HG03135 (cell line): ENCODE results near the gene FADD.

Source experiments
- ATAC-seq: cut with Tn5 transposase; IDR thresholded peaks from one replicate; pipeline ENCODE4 v1.9.1; 2021; ENCODE audit warnings: mild to moderate bottlenecking, moderate library complexity; ENCODE audit not compliant: unreplicated experiment

Gene FADD

DNA sequence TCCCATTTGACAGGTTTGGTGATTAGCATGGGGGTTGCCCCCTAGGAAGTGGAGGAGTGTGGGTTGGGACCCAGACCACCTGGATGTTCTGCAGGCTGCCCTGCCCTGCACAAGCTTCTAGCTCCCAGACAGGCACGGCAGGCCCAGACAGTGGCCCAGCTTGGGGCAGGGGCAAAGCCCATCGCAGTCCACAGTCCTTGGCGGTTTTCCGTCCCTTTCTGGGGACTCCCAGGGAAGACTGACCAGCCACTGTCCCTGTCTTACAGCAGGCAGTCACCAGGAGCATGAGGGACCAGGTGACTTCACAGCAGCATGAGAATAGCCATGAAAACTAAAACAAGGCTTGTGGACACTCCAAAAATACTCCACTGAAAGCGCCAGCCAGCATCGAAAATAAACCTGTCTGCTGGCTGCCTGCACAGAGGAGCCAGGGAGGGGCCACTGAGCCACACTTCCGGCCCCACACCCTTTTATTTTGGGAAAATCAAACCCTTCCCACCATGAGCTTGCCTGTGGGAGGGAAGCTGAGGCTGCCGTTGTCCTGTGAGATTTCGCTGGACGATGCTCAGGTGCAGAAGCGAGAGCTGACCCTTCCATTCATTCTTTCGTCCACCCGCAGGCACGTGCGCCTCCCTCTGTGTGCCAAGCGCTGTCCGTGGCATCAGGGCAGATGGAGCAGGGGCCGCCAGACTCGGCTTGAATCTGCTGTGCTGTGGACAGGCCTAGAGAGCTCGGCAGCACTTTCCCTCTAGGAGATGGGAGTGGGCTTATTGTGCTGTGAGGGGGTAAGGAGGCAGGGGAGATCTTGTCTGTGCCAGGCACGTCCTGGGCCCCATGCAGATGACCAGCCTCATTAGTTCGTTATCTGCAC is 28.0 kb downstream of the FADD start:
- ATAC-seq, result no peak

DNA sequence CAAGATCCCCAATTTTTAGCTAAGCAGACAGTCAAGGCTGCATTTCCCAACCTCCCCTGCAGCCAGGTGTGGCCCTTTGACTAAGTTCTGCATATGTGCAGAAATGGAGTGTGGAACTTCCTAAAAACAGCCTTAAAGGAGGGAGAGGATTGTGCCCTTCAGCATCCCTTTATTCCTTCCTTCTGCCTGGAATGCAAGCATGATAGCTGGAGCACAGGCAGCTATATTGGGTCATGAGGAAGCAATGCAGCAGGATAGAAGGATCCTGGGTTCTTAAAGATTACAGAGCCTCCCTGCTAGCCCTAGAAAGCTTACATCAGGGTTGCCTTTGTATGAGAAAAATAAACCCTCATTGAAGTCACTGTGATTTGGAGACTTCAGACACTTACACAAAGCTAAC is 29.9 kb downstream of the FADD start:
- no peak for ATAC-seq

DNA sequence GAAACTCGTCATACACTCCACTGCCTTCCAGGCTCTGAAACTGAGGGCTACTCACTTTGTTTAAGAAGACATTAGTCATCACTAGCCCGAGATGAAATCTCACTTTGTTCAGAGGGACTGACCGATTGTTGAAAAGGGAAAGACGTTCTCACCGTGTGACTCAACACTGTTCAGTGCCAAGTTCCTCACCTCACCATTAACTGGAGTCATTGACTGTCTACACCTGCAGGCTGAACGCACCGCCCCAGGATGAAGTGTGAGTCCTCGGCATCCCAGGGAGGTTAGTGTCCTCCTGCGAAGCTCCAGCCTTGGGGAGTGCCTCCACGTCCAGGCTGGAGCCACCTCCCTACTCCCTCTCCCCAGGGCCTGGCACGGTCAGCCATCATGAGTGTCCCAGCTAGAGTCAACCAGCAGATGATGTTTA is 30.4 kb downstream of the FADD start:
- no peak for ATAC-seq

DNA sequence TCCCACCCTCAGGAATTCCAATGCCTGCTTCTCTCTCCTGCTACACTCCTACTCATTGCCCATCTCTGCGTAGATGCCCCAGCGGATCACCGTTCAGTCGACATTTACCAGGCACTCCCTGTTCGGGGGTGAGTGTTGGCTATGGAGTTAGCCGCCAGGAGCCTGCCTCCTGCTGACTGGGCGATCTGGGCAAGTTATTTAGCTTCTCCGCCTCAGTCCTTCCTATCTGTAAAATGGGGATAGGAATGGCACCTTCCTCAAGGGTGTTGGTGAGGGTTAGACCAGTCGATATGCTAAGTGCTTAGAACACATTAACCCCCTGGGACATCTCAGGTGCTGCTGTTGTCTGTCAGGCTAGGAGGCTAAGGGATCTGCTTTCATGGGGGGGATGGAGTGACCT is 30.9 kb downstream of the FADD start:
- no peak for ATAC-seq

DNA sequence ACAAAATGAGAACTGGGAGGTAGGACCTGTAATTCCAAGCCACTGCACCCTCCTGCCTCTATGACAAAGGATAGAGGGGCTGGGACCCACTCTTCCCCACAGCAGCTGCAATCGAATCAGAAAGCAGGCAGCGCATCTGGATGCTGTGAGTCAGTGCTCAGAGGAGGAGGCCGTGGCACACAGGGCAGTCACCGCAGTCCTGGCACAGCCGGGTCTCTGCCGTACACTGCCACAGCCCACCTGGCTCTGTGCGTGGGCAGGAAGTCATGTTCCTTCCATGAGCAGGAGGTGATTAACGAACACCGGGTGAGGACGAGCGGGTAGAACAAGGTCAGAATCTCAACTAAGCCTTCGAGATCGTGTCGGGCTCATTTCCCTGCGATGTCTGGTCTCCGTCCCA is 37.2 kb downstream of the FADD start:
- ATAC-seq, result no peak

DNA sequence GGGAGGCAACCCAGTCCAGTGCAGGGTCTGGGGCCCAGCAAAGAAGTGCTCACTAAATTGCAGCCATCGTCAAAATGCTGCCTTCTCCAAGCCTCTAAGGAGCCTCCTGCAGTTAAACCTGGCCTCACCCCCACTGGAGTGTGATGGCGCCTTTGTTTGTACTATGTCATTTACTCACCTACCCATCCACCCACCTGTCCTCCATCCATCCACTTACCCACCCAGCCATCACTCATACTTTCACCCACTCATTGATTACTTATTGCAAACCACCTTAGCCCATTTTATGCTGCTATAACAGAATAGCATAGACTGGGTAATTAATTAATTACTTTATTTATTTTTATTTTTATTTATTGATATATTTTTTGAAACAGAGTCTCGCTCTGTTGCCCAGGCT is 38.6 kb downstream of the FADD start:
- no peak for ATAC-seq

DNA sequence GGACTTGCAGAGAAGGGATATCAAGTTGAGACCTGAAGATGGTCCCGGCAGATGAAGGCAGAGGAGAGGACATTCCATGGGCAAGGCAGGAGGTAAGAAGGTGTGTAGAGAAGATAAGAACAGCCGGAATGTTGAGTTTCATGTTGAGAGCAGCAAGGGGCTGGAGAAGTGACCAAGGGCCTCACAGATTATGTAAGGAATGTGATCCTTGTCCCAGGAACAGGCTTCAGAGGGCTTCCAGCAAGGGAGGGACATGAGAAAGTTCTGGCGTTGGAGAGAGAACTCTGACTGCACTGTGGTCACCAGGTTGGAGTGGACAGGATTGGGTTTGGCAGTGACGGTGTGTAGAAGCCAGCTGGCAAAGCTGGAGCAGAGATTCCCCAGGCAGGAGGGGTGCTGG is 39.8 kb downstream of the FADD start:
- ATAC-seq, result no peak

DNA sequence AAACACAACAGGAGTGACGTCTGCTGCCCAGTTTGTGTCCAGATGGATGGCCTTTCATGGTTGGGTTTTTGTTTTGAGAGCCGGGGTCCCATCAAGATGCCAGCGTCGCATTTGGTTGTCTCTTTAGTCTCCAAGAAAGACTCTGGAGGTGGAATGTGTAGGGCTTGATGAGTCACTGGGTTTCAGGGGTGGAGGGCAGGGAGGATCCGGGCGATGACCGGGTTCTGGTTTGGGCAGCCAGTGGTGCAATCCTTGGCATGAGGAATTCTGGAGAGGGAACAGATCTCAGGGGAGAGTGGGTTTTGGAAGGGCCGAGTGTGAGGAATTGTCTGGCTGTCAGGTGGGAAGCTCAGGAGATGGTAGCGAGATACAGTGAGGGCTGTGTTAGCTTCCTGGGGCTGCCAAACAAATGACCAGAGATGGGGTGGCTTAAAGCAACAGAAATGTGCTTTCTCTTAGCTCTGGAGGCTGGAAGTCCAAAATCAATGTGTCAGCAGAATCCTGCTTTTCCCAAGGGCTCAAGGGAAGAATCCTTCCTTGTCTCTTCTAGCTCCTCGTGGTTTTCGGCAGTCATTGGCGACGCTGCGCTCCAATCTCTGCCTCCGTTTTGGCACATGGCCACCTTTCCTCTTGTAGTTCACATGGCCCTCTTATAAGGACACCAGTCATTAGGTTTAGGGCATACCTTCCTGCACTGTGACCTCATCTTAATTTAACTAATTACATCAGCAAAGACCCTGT is 41.0 kb downstream of the FADD start:
- ATAC-seq, result no peak

DNA sequence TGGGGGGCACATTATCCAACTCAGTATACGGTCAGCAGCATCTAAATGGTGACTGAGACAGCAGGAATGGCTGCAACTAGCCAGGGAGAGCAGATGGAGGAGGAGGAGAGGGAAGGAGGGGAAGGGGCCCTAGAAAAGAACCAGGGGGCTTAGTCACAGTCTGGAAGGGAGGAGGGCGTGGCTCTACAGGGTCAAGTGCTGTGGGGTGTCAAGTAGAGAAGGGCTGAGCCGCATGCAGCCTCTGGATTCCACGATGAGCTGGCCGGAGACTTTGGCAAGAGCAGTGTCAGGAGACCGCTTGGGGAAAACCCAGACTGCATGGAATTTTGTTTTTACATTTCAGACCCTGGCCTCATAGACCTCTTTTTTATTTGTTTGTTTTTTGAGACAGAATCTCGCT is 41.6 kb downstream of the FADD start:
- ATAC-seq, result no peak

DNA sequence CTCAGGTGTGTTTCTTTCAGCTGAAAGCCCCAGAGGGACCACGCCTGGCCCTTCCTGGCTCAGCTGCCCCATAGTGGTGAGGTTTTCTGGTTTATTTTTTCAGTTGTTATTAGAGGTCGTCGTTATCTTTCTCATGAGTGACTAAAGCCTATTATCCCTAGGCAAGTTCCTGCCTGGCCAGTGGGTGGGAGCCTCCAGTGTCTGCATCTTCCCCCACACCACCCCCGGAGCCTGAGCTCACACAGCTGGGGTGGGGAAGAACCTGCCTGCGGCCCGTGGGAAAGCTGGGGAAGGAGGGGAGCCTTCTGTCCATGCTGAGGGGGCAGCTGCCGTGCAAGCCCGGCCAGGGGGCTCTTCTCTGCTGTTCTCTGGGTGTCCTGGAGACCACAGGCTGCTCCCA is 43.1 kb downstream of the FADD start:
- ATAC-seq, result no peak

DNA sequence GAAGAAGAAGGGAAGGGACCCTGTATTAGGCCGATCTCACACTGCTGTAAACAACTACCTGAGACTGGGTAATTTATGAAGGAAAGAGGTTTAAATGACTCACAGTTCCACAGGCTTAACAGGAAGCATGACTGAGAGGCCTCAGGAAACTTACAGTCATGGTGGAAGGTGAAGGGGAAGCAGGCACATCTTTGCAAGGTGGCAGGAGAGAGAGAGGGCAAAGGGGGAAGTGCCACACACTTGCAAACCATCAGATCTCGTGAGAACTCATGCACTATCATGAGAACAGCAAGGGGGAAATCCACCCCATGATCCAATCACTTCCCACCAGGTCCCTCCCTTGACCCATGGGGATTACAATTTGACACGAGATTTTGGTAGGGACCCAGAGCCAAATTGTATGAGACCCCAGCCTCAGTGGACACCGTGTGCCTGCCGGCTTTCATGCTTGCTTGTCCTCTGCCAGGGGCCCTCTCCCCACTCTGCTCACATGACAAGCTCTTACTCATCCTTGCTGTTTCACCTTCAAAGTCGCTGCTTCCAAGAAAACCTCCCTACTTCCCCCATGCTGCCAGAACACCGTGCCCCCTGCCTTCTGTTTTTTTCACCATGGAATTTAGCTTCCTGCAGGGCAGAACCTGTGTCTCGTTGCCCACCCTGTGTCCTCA is 44.1 kb downstream of the FADD start:
- no peak for ATAC-seq

DNA sequence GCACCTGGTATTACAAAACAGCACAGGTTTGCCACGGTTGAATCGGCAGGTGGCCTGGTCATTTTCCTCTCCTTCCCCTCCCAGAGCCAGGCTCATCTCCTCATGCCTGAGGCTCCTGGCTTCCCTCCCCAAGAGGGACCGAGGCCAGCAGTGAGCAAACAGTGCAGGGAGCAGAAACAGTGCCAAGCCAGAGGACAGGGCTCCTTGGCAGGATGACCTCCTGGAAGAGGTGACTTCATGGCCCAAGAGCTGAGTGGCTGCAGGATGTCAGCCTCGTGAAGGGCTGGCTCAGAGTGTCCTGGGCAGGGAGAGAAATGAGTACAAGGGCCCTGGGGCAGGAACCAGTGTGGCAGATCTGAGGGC is 44.6 kb downstream of the FADD start:
- ATAC-seq, result no peak

DNA sequence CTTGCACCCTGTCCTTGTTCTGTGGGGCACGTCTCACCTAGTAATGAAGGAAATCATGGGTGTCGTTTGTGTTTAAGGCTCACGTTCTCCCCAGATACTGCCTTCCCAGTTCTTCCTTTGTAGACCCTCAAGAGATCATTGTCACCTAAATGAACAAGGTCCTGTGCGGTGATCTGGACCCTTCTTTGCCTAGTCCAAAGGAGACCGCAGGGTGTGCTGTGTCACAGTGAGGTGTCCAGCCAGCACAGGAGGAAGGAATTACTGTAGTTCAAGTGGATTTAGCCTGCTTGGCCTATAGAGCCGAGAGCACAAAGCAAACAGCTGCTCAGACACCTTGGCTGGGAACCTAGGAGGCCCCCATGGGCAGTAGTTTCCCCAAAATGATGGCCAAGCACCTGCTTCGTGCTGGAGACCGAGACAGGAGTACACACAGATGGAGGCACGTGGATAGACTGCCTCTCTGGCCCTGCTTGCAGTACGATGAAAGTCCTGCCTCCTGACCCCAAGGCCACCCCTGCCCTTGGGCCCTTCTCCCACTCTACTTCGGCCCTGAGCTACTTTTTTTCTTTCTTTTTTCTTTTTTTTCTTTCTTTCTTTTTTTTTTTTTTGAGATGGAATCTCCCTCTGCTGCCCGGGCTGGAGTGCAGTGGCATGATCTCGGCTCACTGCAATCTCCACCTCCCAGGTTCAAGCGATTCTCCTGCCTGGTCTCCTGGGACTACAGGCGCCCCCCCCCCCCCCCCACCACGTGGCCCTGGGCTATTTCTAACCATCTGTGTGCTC is 48.0 kb downstream of the FADD start:
- no peak for ATAC-seq

DNA sequence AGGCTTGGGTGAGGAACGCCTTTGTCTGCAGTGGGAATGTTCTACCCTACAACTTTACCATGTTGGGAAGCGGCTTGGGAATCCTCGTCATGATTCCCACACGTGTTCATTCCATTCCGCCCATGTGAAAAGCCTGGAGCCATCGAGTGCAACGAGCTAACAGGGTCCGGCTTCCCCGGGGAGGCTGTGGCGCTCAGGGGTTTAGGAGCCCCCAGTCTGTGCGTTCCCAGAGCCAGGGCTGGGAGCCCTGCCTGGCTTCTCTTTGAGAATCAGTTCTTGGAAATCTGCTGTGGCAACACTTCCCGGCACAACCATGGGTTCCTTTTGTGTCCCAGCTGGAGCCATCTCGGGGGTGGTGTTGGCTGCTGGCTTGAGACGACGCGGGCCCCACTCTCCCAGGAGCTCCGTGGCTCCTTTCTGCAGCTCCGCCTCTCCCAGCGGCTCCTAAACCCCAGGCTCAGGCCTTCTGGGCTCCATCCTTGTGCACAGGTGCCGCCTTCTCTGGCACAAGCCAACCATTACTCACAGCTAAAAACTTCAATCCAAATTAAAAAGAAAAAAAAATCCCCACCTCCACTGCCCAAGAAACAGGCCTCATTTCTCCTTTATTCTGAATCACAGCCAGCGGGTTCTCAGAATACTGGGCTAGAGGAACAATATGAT is 48.7 kb downstream of the FADD start:
- ATAC-seq, result no peak

DNA sequence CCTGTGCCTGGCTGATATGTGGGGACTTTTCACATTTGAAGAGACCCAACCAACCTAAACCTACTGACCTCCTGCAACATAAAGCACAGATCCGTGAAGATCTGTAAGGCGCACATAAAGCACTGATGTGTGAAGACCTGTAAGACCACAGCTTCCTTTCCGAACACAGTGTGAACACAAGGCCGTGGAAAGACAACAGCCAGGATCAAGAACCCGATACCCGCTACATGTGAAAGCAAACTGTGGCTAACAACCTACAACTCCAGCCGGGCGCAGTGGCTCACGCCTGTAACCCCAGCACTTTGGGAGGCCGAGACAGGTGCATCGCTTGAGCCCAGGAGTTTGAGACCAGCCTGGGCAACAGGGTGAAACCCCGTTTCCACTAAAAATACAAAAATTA is 49.7 kb downstream of the FADD start:
- no peak for ATAC-seq

DNA sequence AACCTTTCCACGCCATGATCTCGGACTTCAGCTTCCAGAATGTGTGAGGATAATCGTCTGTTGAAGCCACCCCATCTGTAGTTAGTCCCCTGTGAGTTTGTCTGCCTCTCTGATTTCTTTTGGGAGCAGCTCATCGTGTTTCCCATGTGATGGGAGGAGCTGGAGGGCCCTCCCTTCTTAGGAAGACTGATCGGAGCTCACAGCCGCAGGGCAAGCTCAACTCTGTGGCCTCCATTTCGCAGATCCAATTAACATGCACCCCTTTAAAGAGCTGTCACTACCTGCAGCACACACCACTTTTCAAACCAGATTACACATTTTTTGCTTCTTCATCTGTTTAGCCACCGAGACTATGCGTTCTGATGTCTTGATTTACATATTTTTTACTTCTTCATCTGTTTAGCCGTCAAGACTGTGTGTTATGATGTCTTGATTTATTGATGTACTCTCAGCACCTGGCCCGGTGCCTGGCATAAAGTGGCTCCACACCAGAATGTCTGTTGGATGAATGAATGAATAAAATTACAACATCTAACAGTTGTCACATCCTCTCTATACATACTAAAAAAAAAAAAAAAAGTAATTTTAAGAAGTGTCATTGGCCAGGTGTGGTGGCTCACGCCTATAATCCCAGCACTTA is 52.5 kb downstream of the FADD start:
- no peak for ATAC-seq
